ENCODE data around the gene PRKG1. TPM values are rescaled to one million over a fixed set of nuclear protein-coding genes. Genes with fewer than 3 reads are reported as not detected.

PRKG1 gene
- total and polyA plus RNA-seq, 2 of the 8 experiments (the other 6 are each of a cell fraction or from before 2014, with no cell fraction given): 4.2 to 15.2 TPM

DNA sequence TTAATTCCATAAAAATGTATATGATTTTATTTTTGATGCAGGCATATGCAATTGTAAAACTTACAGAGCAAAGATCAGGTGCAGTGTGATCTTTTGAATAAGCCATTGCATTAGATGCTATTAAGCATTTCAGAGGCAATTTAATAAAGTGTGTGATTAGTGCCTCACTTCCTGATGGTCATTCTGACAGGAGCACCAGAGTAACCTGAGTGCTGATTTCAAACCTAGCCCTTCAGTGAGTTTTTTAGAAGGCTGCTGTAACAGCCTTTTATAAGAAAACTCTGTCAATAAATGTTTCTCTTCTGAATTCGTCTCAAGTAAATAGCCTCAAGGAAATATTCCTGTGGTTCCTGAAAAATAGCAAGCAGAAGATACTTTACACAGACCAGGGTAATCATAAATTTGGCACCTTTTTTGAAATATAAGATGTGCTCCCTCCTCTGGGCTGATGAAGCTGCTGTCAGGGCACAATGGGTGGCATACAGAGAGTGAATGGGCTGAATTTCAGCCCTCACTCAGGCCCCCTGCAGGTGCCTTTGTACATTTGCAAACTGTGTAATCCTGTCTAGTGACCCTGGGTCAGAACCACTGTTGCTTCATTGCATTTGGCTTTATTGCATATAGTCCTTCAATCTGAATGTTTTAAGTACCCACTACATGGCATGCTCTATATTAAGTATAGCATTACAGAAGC, 818.8 kb downstream of the PRKG1 start (continued):
- TF ChIP-seq, protein P1, sequence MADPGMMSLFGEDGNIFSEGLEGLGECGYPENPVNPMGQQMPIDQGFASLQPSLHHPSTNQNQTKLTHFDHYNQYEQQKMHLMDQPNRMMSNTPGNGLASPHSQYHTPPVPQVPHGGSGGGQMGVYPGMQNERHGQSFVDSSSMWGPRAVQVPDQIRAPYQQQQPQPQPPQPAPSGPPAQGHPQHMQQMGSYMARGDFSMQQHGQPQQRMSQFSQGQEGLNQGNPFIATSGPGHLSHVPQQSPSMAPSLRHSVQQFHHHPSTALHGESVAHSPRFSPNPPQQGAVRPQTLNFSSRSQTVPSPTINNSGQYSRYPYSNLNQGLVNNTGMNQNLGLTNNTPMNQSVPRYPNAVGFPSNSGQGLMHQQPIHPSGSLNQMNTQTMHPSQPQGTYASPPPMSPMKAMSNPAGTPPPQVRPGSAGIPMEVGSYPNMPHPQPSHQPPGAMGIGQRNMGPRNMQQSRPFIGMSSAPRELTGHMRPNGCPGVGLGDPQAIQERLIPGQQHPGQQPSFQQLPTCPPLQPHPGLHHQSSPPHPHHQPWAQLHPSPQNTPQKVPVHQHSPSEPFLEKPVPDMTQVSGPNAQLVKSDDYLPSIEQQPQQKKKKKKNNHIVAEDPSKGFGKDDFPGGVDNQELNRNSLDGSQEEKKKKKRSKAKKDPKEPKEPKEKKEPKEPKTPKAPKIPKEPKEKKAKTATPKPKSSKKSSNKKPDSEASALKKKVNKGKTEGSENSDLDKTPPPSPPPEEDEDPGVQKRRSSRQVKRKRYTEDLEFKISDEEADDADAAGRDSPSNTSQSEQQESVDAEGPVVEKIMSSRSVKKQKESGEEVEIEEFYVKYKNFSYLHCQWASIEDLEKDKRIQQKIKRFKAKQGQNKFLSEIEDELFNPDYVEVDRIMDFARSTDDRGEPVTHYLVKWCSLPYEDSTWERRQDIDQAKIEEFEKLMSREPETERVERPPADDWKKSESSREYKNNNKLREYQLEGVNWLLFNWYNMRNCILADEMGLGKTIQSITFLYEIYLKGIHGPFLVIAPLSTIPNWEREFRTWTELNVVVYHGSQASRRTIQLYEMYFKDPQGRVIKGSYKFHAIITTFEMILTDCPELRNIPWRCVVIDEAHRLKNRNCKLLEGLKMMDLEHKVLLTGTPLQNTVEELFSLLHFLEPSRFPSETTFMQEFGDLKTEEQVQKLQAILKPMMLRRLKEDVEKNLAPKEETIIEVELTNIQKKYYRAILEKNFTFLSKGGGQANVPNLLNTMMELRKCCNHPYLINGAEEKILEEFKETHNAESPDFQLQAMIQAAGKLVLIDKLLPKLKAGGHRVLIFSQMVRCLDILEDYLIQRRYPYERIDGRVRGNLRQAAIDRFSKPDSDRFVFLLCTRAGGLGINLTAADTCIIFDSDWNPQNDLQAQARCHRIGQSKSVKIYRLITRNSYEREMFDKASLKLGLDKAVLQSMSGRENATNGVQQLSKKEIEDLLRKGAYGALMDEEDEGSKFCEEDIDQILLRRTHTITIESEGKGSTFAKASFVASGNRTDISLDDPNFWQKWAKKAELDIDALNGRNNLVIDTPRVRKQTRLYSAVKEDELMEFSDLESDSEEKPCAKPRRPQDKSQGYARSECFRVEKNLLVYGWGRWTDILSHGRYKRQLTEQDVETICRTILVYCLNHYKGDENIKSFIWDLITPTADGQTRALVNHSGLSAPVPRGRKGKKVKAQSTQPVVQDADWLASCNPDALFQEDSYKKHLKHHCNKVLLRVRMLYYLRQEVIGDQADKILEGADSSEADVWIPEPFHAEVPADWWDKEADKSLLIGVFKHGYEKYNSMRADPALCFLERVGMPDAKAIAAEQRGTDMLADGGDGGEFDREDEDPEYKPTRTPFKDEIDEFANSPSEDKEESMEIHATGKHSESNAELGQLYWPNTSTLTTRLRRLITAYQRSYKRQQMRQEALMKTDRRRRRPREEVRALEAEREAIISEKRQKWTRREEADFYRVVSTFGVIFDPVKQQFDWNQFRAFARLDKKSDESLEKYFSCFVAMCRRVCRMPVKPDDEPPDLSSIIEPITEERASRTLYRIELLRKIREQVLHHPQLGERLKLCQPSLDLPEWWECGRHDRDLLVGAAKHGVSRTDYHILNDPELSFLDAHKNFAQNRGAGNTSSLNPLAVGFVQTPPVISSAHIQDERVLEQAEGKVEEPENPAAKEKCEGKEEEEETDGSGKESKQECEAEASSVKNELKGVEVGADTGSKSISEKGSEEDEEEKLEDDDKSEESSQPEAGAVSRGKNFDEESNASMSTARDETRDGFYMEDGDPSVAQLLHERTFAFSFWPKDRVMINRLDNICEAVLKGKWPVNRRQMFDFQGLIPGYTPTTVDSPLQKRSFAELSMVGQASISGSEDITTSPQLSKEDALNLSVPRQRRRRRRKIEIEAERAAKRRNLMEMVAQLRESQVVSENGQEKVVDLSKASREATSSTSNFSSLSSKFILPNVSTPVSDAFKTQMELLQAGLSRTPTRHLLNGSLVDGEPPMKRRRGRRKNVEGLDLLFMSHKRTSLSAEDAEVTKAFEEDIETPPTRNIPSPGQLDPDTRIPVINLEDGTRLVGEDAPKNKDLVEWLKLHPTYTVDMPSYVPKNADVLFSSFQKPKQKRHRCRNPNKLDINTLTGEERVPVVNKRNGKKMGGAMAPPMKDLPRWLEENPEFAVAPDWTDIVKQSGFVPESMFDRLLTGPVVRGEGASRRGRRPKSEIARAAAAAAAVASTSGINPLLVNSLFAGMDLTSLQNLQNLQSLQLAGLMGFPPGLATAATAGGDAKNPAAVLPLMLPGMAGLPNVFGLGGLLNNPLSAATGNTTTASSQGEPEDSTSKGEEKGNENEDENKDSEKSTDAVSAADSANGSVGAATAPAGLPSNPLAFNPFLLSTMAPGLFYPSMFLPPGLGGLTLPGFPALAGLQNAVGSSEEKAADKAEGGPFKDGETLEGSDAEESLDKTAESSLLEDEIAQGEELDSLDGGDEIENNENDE (IDR thresholded peaks at IDR 0.05; ENCODE audit: insufficient replicate concordance, low read length): no peak
- TF ChIP-seq BACH1 (IDR thresholded peaks at IDR 0.05; ENCODE audit: low read length): no peak

Data from H1 (cell line).